HCT116 (cell line): Measurements from ENCODE around the gene PHF21A.

ENCODE experiments used
- CEBPB ChIP-seq: IDR thresholded peaks from 2 replicates; pipeline ENCODE4 v1.6.1; 2012; ENCODE audit warnings: low read depth
- EZH2 ChIP-seq: fragments of 200-600 bp; sonication (generic); IDR thresholded peaks from 2 replicates; pipeline ENCODE4 v1.6.1; 2017; ENCODE audit warnings: antibody characterized with exemption, mixed run types
- EZH2phosphoT487 ChIP-seq: fragments of 200-600 bp; IDR thresholded peaks from 2 replicates; pipeline ENCODE4 v1.6.1; 2018; ENCODE audit warnings: antibody characterized with exemption, borderline replicate concordance
- POLR2A ChIP-seq: IDR thresholded peaks from 2 replicates; pipeline ENCODE4 v1.7.0; 2011; ENCODE audit warnings: borderline replicate concordance; ENCODE audit not compliant: insufficient read depth, insufficient read length; ENCODE audit errors: extremely low read depth
- SP1 ChIP-seq: IDR thresholded peaks from 2 replicates; pipeline ENCODE4 v1.6.1; 2012; ENCODE audit warnings: low read depth
- TCF7L2 ChIP-seq: IDR thresholded peaks from 2 replicates; pipeline ENCODE4 v1.7.0; 2011; ENCODE audit warnings: borderline replicate concordance, inconsistent platforms; ENCODE audit not compliant: insufficient read depth, insufficient read length; ENCODE audit errors: extremely low read depth
- YY1 ChIP-seq: IDR thresholded peaks from 2 replicates; pipeline ENCODE4 v1.6.1; 2011; ENCODE audit warnings: low read length, low read depth, moderate library complexity, mild to moderate bottlenecking; ENCODE audit not compliant: insufficient replicate concordance; ENCODE audit errors: extremely low read depth
- ZFX ChIP-seq: fragments of 450-650 bp; IDR thresholded peaks from 2 replicates; pipeline ENCODE4 v1.6.1; 2017
- TF ChIP-seq, protein P1 (sequence below): IDR thresholded peaks from 2 replicates; pipeline ENCODE4 v1.6.1; 2012
- TF ChIP-seq, protein P2 (sequence below): IDR thresholded peaks from 2 replicates; pipeline ENCODE4 v1.6.1; 2012; ENCODE audit warnings: low read depth
- TF ChIP-seq, protein P3 (sequence below), 3 experiments: fragments of 200-600 bp in 1 of 3; sonication (generic) in 1 of 3; IDR thresholded peaks in 2 of 3; conservative IDR thresholded peaks in 1 of 3; 2 replicates each; pipeline ENCODE4 v1.5.1; 2012 to 2017; ENCODE audit warnings: low read depth in 2 of 3, low read length in 2 of 3, antibody characterized with exemption in 1 of 3, borderline replicate concordance in 1 of 3, control low read depth in 1 of 3, mild to moderate bottlenecking in 1 of 3, mixed read lengths in 1 of 3, mixed run types in 1 of 3, moderate library complexity in 1 of 3; ENCODE audit not compliant: insufficient read depth in 1 of 3

DNA sequence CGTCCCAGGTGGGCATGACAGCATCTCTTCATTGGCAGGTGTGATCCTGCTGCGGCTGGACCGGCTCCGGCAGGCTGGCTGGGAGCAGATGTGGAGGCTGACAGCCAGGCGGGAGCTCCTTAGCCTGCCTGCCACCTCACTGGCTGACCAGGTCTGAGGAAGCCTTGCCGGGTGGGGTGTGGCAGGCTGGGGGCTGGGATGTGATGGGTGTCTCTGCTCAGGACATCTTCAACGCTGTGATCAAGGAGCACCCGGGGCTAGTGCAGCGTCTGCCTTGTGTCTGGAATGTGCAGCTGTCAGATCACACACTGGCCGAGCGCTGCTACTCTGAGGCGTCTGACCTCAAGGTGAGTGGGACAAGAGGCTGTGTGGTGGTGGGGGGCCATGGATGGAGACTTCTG is 195.3 kb downstream of the PHF21A start:
- TF ChIP-seq, protein P1, sequence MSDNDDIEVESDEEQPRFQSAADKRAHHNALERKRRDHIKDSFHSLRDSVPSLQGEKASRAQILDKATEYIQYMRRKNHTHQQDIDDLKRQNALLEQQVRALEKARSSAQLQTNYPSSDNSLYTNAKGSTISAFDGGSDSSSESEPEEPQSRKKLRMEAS, result no peak
- TF ChIP-seq EZH2 (no peak), ZFX (no peak), EZH2phosphoT487 (no peak), POLR2A (no peak), TCF7L2 (no peak), YY1 (no peak), CEBPB (no peak), SP1 (no peak)
- TF ChIP-seq, protein P2, sequence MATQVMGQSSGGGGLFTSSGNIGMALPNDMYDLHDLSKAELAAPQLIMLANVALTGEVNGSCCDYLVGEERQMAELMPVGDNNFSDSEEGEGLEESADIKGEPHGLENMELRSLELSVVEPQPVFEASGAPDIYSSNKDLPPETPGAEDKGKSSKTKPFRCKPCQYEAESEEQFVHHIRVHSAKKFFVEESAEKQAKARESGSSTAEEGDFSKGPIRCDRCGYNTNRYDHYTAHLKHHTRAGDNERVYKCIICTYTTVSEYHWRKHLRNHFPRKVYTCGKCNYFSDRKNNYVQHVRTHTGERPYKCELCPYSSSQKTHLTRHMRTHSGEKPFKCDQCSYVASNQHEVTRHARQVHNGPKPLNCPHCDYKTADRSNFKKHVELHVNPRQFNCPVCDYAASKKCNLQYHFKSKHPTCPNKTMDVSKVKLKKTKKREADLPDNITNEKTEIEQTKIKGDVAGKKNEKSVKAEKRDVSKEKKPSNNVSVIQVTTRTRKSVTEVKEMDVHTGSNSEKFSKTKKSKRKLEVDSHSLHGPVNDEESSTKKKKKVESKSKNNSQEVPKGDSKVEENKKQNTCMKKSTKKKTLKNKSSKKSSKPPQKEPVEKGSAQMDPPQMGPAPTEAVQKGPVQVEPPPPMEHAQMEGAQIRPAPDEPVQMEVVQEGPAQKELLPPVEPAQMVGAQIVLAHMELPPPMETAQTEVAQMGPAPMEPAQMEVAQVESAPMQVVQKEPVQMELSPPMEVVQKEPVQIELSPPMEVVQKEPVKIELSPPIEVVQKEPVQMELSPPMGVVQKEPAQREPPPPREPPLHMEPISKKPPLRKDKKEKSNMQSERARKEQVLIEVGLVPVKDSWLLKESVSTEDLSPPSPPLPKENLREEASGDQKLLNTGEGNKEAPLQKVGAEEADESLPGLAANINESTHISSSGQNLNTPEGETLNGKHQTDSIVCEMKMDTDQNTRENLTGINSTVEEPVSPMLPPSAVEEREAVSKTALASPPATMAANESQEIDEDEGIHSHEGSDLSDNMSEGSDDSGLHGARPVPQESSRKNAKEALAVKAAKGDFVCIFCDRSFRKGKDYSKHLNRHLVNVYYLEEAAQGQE, result no peak
- TF ChIP-seq, protein P3, sequence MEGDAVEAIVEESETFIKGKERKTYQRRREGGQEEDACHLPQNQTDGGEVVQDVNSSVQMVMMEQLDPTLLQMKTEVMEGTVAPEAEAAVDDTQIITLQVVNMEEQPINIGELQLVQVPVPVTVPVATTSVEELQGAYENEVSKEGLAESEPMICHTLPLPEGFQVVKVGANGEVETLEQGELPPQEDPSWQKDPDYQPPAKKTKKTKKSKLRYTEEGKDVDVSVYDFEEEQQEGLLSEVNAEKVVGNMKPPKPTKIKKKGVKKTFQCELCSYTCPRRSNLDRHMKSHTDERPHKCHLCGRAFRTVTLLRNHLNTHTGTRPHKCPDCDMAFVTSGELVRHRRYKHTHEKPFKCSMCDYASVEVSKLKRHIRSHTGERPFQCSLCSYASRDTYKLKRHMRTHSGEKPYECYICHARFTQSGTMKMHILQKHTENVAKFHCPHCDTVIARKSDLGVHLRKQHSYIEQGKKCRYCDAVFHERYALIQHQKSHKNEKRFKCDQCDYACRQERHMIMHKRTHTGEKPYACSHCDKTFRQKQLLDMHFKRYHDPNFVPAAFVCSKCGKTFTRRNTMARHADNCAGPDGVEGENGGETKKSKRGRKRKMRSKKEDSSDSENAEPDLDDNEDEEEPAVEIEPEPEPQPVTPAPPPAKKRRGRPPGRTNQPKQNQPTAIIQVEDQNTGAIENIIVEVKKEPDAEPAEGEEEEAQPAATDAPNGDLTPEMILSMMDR (IDR thresholded peaks at IDR 0.05 in 2 of 3, conservative IDR thresholded peaks at IDR 0.05 in 1 of 3; ENCODE audit: borderline replicate concordance in 1 of 3, insufficient read depth in 1 of 3, low read depth in 2 of 3, low read length in 2 of 3), result no peak
